ENCODE measurements around the gene DIS3L. TPM values are rescaled to one million over a fixed set of nuclear protein-coding genes. Genes with fewer than 3 reads are reported as not detected.
A peak's percentile ranks its signal among the peaks of the same experiment; 100 is the strongest.
"Not testable (repeated sequence)": the region's sequence is repeated elsewhere in the genome, so short reads cannot be mapped to it uniquely, and the experiment has no call there.

The DIS3L gene
- 22.0 and 57.8 TPM in 2 replicates for total RNA-seq (2014; rRNA removed; shearing (Covaris generic))

- in situ Hi-C loops (cut with HindIII; ENCODE audit: low sequenced_read_pairs), result no loop called here
- peak; percentile 60 for DNase-seq (ENCODE audit: low spot score)
Observed at GRCh38 chr15:66293419-66294156, at the start of gene DIS3L. Gene DIS3L (plus strand): TSS chr15:66293568. CDS start chr15:66293597, 29 bp downstream.

- DNase-seq (ENCODE audit: low spot score); in situ Hi-C loops (cut with HindIII; ENCODE audit: low sequenced_read_pairs): not testable (repeated sequence)
Observed at GRCh38 chr15:66245832-66246231, 47.5 kb upstream of the DIS3L start.

- no peak for DNase-seq (ENCODE audit: low spot score)
- in situ Hi-C loops (cut with HindIII; ENCODE audit: low sequenced_read_pairs), result no loop called here
Observed at GRCh38 chr15:66246937-66247336, 46.4 kb upstream of the DIS3L start.

- in situ Hi-C loops (cut with HindIII; ENCODE audit: low sequenced_read_pairs), result no loop called here
- DNase-seq (ENCODE audit: low spot score), result peak; percentile 19
Observed at GRCh38 chr15:66249605-66250174, 43.7 kb upstream of the DIS3L start.

GRCh38 chr15:66251065-66251789 is 42.1 kb upstream of the DIS3L start:
- DNase-seq (ENCODE audit: low spot score), result peak; percentile 59

GRCh38 chr15:66251790-66252684 is 41.3 kb upstream of the DIS3L start:
- peak; percentile 74 for DNase-seq (ENCODE audit: low spot score)
- in situ Hi-C loops (cut with HindIII; ENCODE audit: low sequenced_read_pairs), result no loop called here

More at GRCh38 chr15:66251065-66251789, 42.1 kb upstream of the DIS3L start:
- in situ Hi-C loops (cut with HindIII; ENCODE audit: low sequenced_read_pairs), result no loop called here

- in situ Hi-C loops (cut with HindIII; ENCODE audit: low sequenced_read_pairs), result no loop called here
- DNase-seq (ENCODE audit: low spot score), result peak; percentile 29
Observed at GRCh38 chr15:66252685-66253417, 40.5 kb upstream of the DIS3L start.

- peak; percentile 90 for DNase-seq (ENCODE audit: low spot score)
- in situ Hi-C loops (cut with HindIII; ENCODE audit: low sequenced_read_pairs), result no loop called here
Observed at GRCh38 chr15:66253418-66254088, 39.8 kb upstream of the DIS3L start, which contains the start of gene MEGF11. Gene MEGF11 (minus strand): TSS chr15:66253750. CDS start chr15:66128403, 125,347 bp downstream.

- in situ Hi-C loops (cut with HindIII; ENCODE audit: low sequenced_read_pairs), result no loop called here
- peak; percentile 6 for DNase-seq (ENCODE audit: low spot score)
Observed at GRCh38 chr15:66254089-66254950, 39.0 kb upstream of the DIS3L start.

GRCh38 chr15:66254951-66255676 is 38.3 kb upstream of the DIS3L start:
- no peak for DNase-seq (ENCODE audit: low spot score)
- in situ Hi-C loops (cut with HindIII; ENCODE audit: low sequenced_read_pairs), result no loop called here

GRCh38 chr15:66256692-66257091 is 36.7 kb upstream of the DIS3L start:
- in situ Hi-C loops (cut with HindIII; ENCODE audit: low sequenced_read_pairs), result no loop called here
- no peak for DNase-seq (ENCODE audit: low spot score)

GRCh38 chr15:66261056-66261455 is 32.3 kb upstream of the DIS3L start:
- in situ Hi-C loops (cut with HindIII; ENCODE audit: low sequenced_read_pairs), result no loop called here
- peak; percentile 83 for DNase-seq (ENCODE audit: low spot score)

- in situ Hi-C loops (cut with HindIII; ENCODE audit: low sequenced_read_pairs); DNase-seq (ENCODE audit: low spot score): not testable (repeated sequence)
Observed at GRCh38 chr15:66262837-66263236, 30.5 kb upstream of the DIS3L start.

- in situ Hi-C loops (cut with HindIII; ENCODE audit: low sequenced_read_pairs), result no loop called here
- no peak for DNase-seq (ENCODE audit: low spot score)
Observed at GRCh38 chr15:66264859-66265513, 28.4 kb upstream of the DIS3L start.

- in situ Hi-C loops (cut with HindIII; ENCODE audit: low sequenced_read_pairs), result no loop called here
- DNase-seq (ENCODE audit: low spot score), result no peak
Observed at GRCh38 chr15:66269326-66270090, 23.9 kb upstream of the DIS3L start.
